OCI-LY1 (cell line): ENCODE measurements around the gene SDR42E1.

Experiments used
- H2AFZ ChIP-seq: fragments of 200-600 bp; sonication (generic), shearing (Covaris generic); 2 replicates; pipeline ENCODE4 v1.6.0; 2014; ENCODE audit warnings: antibody characterized with exemption, mild to moderate bottlenecking, low read length
- H3F3A ChIP-seq: fragments of 200-600 bp; sonication (generic), shearing (Covaris generic); 2 replicates; pipeline ENCODE4 v1.6.0; 2014; ENCODE audit warnings: mild to moderate bottlenecking, antibody characterized with exemption, low read length, moderate library complexity; ENCODE audit not compliant: insufficient read depth
- H3K27ac ChIP-seq: fragments of 200-600 bp; sonication (generic); 2 replicates; pipeline ENCODE4 v1.5.1; 2014; ENCODE audit warnings: low read length, mixed run types, mild to moderate bottlenecking, low read depth; ENCODE audit not compliant: poor library complexity, severe bottlenecking
- H3K27me3 ChIP-seq: fragments of 200-600 bp; sonication (generic); 2 replicates; pipeline ENCODE4 v1.6.0; 2014; ENCODE audit warnings: antibody characterized with exemption, mild to moderate bottlenecking, low read length, moderate library complexity; ENCODE audit not compliant: insufficient read depth
- H3K36me3 ChIP-seq: fragments of 200-600 bp; sonication (generic); 2 replicates; pipeline ENCODE4 v1.6.1; 2014; ENCODE audit warnings: mild to moderate bottlenecking, antibody characterized with exemption, low read length, moderate library complexity, mixed read lengths; ENCODE audit not compliant: insufficient read depth
- H3K4me1 ChIP-seq: fragments of 200-600 bp; sonication (generic); 2 replicates; pipeline ENCODE4 v1.5.1; 2014; ENCODE audit warnings: mild to moderate bottlenecking, low read length, moderate library complexity; ENCODE audit not compliant: insufficient read depth, severe bottlenecking
- H3K4me2 ChIP-seq: fragments of 200-600 bp; sonication (generic), shearing (Covaris generic); 2 replicates; pipeline ENCODE4 v1.6.1; 2014; ENCODE audit warnings: low read length
- H3K4me3 ChIP-seq: fragments of 200-600 bp; sonication (generic); 2 replicates; pipeline ENCODE4 v1.5.1; 2014; ENCODE audit warnings: low read length, low read depth, mild to moderate bottlenecking, mixed read lengths; ENCODE audit not compliant: poor library complexity, severe bottlenecking
- H3K79me2 ChIP-seq: fragments of 200-600 bp; shearing (Covaris generic); 2 replicates; pipeline ENCODE4 v1.6.1; 2016; ENCODE audit warnings: mixed run types, low read length, mixed read lengths; ENCODE audit not compliant: insufficient read depth
- H3K9ac ChIP-seq: fragments of 200-600 bp; sonication (generic), shearing (Covaris generic); 2 replicates; pipeline ENCODE4 v1.6.1; 2014; ENCODE audit warnings: mild to moderate bottlenecking, low read length, mixed read lengths
- H3K9me2 ChIP-seq: fragments of 200-600 bp; sonication (generic), shearing (Covaris generic); 2 replicates; pipeline ENCODE4 v1.6.1; 2014; ENCODE audit warnings: low read depth, mild to moderate bottlenecking, low read length, mixed read lengths
- H3K9me3 ChIP-seq: fragments of 200-600 bp; shearing (Covaris generic); 2 replicates; pipeline ENCODE4 v1.6.1; 2014; ENCODE audit warnings: low read length, mixed read lengths
- H4K20me1 ChIP-seq: fragments of 200-600 bp; sonication (generic), shearing (Covaris generic); 2 replicates; pipeline ENCODE4 v1.6.0; 2016; ENCODE audit warnings: mild to moderate bottlenecking, low read length; ENCODE audit not compliant: insufficient read depth
- CTCF ChIP-seq: fragments of 200-600 bp; sonication (generic), shearing (Covaris generic); IDR thresholded peaks from 2 replicates; pipeline ENCODE4 v1.5.1; 2017; ENCODE audit warnings: mild to moderate bottlenecking, antibody characterized with exemption, low read length, moderate library complexity, mixed read lengths
- EZH2 ChIP-seq: fragments of 200-600 bp; sonication (generic), shearing (Covaris generic); IDR thresholded peaks from 2 replicates; pipeline ENCODE4 v1.8.0; 2017; ENCODE audit warnings: borderline replicate concordance, mixed run types, mild to moderate bottlenecking, antibody characterized with exemption, low read length, moderate library complexity, mixed read lengths

Gene SDR42E1

DNA sequence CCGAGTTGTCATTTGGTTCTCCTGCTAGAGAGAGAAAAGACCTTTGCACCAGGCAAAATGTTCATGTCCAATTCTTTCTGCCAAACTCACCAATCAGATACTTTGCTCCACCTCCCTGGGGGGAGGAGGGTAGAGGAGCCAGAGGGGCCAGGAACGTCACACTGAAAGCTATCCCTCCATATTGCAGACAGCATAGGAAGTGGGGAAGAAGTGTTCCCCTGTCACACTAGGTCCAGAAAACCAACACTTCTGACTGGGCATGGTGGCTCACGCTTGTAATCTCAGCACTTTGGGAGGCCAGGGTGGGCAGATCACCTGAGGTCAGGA lies 33.3 kb upstream of the SDR42E1 start:
- no peaks in the 10 kb centered on the region for H3K4me1 ChIP-seq
- H3K27ac ChIP-seq, result no peak overlapping the region
- H3K9me2 ChIP-seq, result no peaks in the 10 kb centered on the region
- no peak overlapping the region for H3K9ac ChIP-seq
- no peaks in the 10 kb centered on the region for H3K36me3 ChIP-seq
- no peak overlapping the region for H2AFZ ChIP-seq
- H3K4me3 ChIP-seq, result no peak overlapping the region
- no peaks in the 10 kb centered on the region for H3F3A ChIP-seq
- no peak overlapping the region for H3K4me2 ChIP-seq
- H4K20me1 ChIP-seq, result no peaks in the 10 kb centered on the region
- H3K27me3 ChIP-seq, result no peaks in the 10 kb centered on the region
- no peak for TF ChIP-seq EZH2
- no peak for TF ChIP-seq CTCF
- H3K79me2 ChIP-seq, result no peaks in the 10 kb centered on the region
- no peaks in the 10 kb centered on the region for H3K9me3 ChIP-seq

DNA sequence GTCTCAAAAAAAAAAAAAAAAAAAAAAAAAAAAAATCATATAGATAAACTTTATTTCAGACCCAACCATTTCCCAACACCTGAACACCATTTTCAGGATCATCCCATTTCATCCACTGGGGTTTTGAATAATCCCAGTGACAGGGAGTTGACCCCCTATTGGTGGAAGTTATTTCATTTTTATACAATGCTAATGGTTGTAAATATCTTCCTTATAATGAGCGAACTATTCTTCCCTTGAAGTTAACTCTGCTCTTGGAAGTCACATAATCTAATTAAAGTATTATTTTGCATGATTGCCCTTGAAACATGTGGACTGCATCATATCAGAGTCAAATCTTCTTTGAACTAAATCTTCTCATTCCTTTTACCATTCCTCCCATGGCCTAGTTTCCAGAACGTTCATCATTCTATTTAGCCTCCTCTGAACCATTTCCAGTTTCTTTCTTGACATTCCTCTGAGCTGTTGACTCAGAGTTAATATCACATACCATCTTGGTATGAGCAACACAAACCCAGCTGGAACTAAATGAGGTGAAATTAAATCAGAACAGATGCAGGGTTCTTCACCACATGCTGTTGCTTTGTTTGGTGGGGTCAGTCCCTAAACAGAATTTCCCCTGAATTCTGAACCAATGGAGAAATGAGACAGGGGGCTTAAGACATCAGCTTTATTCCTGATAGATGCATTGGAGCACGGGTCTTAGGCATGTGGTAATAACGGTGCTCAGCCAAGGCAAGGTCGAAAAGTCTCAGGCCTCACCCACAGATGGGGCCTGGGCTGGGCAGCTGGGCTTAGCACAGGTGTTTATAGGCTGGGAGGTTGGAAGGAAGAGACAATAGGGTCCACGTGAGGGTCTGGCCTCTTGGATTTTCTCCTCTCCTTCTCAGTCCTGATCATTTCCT lies 32.7 kb upstream of the SDR42E1 start:
- no peaks in the 10 kb centered on the region for H4K20me1 ChIP-seq
- no peaks in the 10 kb centered on the region for H3K36me3 ChIP-seq
- H3K27ac ChIP-seq, result no peak overlapping the region
- H3K79me2 ChIP-seq, result no peaks in the 10 kb centered on the region
- no peak for TF ChIP-seq EZH2
- TF ChIP-seq CTCF, result no peak
- H3K9me2 ChIP-seq, result no peaks in the 10 kb centered on the region
- H3K4me3 ChIP-seq, result no peak overlapping the region
- no peaks in the 10 kb centered on the region for H3K27me3 ChIP-seq
- no peaks in the 10 kb centered on the region for H3K9me3 ChIP-seq
- H3K4me1 ChIP-seq, result no peaks in the 10 kb centered on the region
- H3F3A ChIP-seq, result no peaks in the 10 kb centered on the region
- no peak overlapping the region for H3K4me2 ChIP-seq
- H3K9ac ChIP-seq, result no peak overlapping the region
- no peak overlapping the region for H2AFZ ChIP-seq

DNA sequence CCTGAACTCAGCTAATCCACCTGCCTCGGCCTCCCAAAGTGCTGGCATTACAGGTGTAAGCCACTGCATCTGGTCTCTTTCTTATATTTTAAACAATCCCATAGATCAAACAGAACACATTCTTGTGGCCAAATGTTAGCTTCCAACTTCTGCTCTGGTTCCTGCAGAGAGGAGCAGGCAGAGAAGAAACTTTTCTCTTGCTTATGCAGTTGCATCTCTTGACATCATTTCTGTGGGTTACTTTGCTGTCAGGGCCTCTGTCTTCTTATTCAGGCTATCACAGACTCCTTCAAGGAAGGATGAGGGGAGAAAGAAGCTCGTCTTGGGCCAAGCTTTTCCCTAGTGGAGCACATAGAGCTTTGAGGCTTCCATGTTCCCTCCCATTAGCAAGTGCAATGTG lies 31.6 kb upstream of the SDR42E1 start:
- Histone ChIP-seq H3K9ac (no peak overlapping the region), H3K9me3 (no peaks in the 10 kb centered on the region), H3K36me3 (no peaks in the 10 kb centered on the region), H3K4me1 (no peaks in the 10 kb centered on the region), H3K27ac (no peak overlapping the region), H3K9me2 (no peaks in the 10 kb centered on the region), H3K4me2 (no peak overlapping the region), H3K4me3 (no peak overlapping the region), H3F3A (no peaks in the 10 kb centered on the region), H4K20me1 (no peaks in the 10 kb centered on the region), H3K27me3 (no peaks in the 10 kb centered on the region), H3K79me2 (no peaks in the 10 kb centered on the region), H2AFZ (no peak overlapping the region)
- TF ChIP-seq CTCF (no peak), EZH2 (no peak)
